ENCODE data around the gene MAPK8. TPM values are rescaled to one million over a fixed set of nuclear protein-coding genes. Genes with fewer than 3 reads are reported as not detected.
"Not testable (repeated sequence)": the region's sequence is repeated elsewhere in the genome, so short reads cannot be mapped to it uniquely, and the experiment has no call there.

The MAPK8 gene
- polyA plus RNA-seq, 2 donors = 14.5 to 16.1 TPM

DNA sequence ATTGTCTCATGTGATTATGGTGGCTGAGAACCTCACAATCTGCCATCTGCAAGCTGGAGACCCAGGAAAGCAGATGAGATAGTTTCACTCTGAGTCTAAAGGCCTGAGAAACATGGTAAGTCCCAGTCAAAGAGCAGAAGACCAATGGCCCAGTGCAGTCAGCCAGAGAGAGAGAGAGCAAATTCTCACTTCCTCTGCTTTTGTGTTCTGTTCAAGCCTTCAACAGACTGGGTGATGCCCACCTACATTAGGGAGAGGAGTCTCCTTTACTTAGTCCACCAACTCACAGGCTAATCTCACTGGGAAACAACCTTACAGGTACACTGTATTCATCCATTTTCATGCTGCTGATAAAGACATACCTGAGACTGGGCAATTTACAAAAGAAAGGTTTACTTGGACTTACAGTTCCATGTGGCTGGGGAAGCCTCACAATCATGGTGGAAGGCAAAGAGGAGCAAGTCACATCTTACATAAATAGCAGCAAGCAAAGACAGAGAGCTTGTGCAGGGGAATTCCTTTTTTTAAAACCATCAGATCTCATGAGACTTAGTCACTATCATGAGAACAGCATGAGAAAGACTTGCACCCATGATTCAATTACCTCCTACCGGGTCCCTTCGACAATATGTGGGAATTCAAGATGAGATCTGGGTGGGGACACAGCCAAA is 27.3 kb upstream of the MAPK8 start:
- Histone ChIP-seq H3K36me3 (ENCODE audit: control insufficient read depth in 2 of 2, insufficient read depth in 2 of 2, low read length in 1 of 2) (no peaks in the 10 kb centered on the region), H3K9me3 (ENCODE audit: control insufficient read depth in 2 of 2, insufficient read depth in 1 of 2, low read depth in 1 of 2, low read length in 1 of 2) (peaks cover 0 to 4% of the 10 kb centered on the region in 2 donors), H3K27me3 (ENCODE audit: control insufficient read depth in 1 of 2, insufficient read depth in 2 of 2, low read length in 2 of 2) (no peaks in the 10 kb centered on the region), H3K27ac (ENCODE audit: low read depth in 2 of 2, low read length in 1 of 2) (no peak overlapping the region), H3K4me1 (ENCODE audit: control insufficient read depth in 2 of 2, insufficient read depth in 2 of 2, low read length in 1 of 2) (no peaks in the 10 kb centered on the region), H3K4me3 (ENCODE audit: low read depth in 1 of 2, low read length in 2 of 2) (no peak overlapping the region)
- WGBS, 2 donors = 83 to 90% methylated on average over 2 of the region's 2 CpGs

DNA sequence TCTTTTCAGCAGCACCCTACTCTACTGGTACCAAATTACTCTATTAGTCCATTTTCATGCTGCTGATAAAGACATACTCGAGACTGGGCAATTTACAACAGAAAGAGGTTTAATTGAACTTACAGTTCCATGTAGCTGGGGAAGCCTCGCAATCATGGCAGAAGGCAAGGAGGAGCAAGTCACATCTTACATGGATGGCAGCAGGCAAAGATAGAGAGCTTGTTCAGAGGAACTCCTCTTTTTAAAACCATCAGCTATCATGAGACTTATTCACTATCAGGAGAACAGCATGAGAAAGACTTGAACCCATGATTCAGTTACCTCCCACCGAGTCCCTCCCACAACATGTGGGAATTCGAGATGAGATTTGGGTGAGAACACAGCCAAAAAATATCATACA is 24.8 kb upstream of the MAPK8 start:
- WGBS, 2 donors = 68 to 77% methylated on average over 4 of the region's 4 CpGs
- H3K27me3 ChIP-seq (ENCODE audit: control insufficient read depth in 1 of 2, insufficient read depth in 2 of 2, low read length in 2 of 2); H3K36me3 ChIP-seq (ENCODE audit: control insufficient read depth in 2 of 2, insufficient read depth in 2 of 2, low read length in 1 of 2); H3K4me1 ChIP-seq (ENCODE audit: control insufficient read depth in 2 of 2, insufficient read depth in 2 of 2, low read length in 1 of 2); H3K27ac ChIP-seq (ENCODE audit: low read depth in 2 of 2, low read length in 1 of 2); H3K4me3 ChIP-seq (ENCODE audit: low read depth in 1 of 2, low read length in 2 of 2); H3K9me3 ChIP-seq (ENCODE audit: control insufficient read depth in 2 of 2, insufficient read depth in 1 of 2, low read depth in 1 of 2, low read length in 1 of 2): not testable (repeated sequence)

- Histone ChIP-seq H3K27ac (ENCODE audit: low read depth in 2 of 2, low read length in 1 of 2) (no peak overlapping the region), H3K4me3 (ENCODE audit: low read depth in 1 of 2, low read length in 2 of 2) (no peak overlapping the region), H3K27me3 (ENCODE audit: control insufficient read depth in 1 of 2, insufficient read depth in 2 of 2, low read length in 2 of 2) (no peaks in the 10 kb centered on the region), H3K4me1 (ENCODE audit: control insufficient read depth in 2 of 2, insufficient read depth in 2 of 2, low read length in 1 of 2) (peaks cover 0 to 5% of the 10 kb centered on the region in 2 donors), H3K36me3 (ENCODE audit: control insufficient read depth in 2 of 2, insufficient read depth in 2 of 2, low read length in 1 of 2) (no peaks in the 10 kb centered on the region), H3K9me3 (ENCODE audit: control insufficient read depth in 2 of 2, insufficient read depth in 1 of 2, low read depth in 1 of 2, low read length in 1 of 2) (peaks cover 0 to 10% of the 10 kb centered on the region in 2 donors)
These were observed 23.6 kb upstream of the MAPK8 start for GRCh38 chr10:48282829-48283228.

- Histone ChIP-seq H3K9me3 (ENCODE audit: control insufficient read depth in 2 of 2, insufficient read depth in 1 of 2, low read depth in 1 of 2, low read length in 1 of 2) (peaks cover 0 to 10% of the 10 kb centered on the region in 2 donors), H3K27ac (ENCODE audit: low read depth in 2 of 2, low read length in 1 of 2) (no peak overlapping the region), H3K4me1 (ENCODE audit: control insufficient read depth in 2 of 2, insufficient read depth in 2 of 2, low read length in 1 of 2) (peaks cover 6 to 12% of the 10 kb centered on the region in 2 donors), H3K27me3 (ENCODE audit: control insufficient read depth in 1 of 2, insufficient read depth in 2 of 2, low read length in 2 of 2) (no peaks in the 10 kb centered on the region), H3K36me3 (ENCODE audit: control insufficient read depth in 2 of 2, insufficient read depth in 2 of 2, low read length in 1 of 2) (no peaks in the 10 kb centered on the region), H3K4me3 (ENCODE audit: low read depth in 1 of 2, low read length in 2 of 2) (no peak overlapping the region)
- 78 to 86% methylated on average over 2 of the region's 2 CpGs for WGBS, 2 donors
These were observed 22.4 kb upstream of the MAPK8 start for GRCh38 chr10:48284002-48284546.

DNA sequence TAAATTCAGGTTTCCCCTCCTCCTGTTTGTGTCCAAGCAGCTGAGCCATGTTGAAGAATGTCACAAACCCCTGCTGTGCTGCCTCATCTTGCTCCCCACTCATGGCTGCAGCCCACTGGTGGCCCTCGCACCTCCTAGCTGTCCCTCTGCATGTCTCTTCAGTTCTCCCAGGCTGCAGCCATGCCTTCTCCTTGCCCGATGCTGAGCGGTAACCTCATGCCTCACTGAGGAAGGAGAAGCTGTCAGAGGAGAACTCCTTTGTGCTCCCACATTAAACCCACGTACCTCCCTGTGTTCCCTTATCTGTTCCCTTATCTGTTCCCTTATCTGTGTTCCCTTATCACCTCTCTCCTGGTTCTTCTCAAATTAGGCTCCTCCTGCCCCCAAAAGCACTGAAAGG is 21.7 kb upstream of the MAPK8 start:
- Histone ChIP-seq H3K4me3 (ENCODE audit: low read depth in 1 of 2, low read length in 2 of 2) (no peak overlapping the region), H3K4me1 (ENCODE audit: control insufficient read depth in 2 of 2, insufficient read depth in 2 of 2, low read length in 1 of 2) (peaks cover 6 to 12% of the 10 kb centered on the region in 2 donors), H3K36me3 (ENCODE audit: control insufficient read depth in 2 of 2, insufficient read depth in 2 of 2, low read length in 1 of 2) (no peaks in the 10 kb centered on the region), H3K27me3 (ENCODE audit: control insufficient read depth in 1 of 2, insufficient read depth in 2 of 2, low read length in 2 of 2) (no peaks in the 10 kb centered on the region), H3K27ac (ENCODE audit: low read depth in 2 of 2, low read length in 1 of 2) (no peak overlapping the region), H3K9me3 (ENCODE audit: control insufficient read depth in 2 of 2, insufficient read depth in 1 of 2, low read depth in 1 of 2, low read length in 1 of 2) (peaks cover 0 to 10% of the 10 kb centered on the region in 2 donors)
- WGBS, 2 donors = 47 to 72% methylated on average over 4 of the region's 4 CpGs

GRCh38 chr10:48285710-48286109 is 20.8 kb upstream of the MAPK8 start:
- Histone ChIP-seq H3K4me3 (ENCODE audit: low read depth in 1 of 2, low read length in 2 of 2) (no peak overlapping the region), H3K9me3 (ENCODE audit: control insufficient read depth in 2 of 2, insufficient read depth in 1 of 2, low read depth in 1 of 2, low read length in 1 of 2) (peaks cover 0 to 10% of the 10 kb centered on the region in 2 donors), H3K27me3 (ENCODE audit: control insufficient read depth in 1 of 2, insufficient read depth in 2 of 2, low read length in 2 of 2) (no peaks in the 10 kb centered on the region), H3K36me3 (ENCODE audit: control insufficient read depth in 2 of 2, insufficient read depth in 2 of 2, low read length in 1 of 2) (no peaks in the 10 kb centered on the region), H3K4me1 (ENCODE audit: control insufficient read depth in 2 of 2, insufficient read depth in 2 of 2, low read length in 1 of 2) (peaks cover 6 to 12% of the 10 kb centered on the region in 2 donors), H3K27ac (ENCODE audit: low read depth in 2 of 2, low read length in 1 of 2) (no peak overlapping the region)
- 67 to 69% methylated on average over 5 of the region's 5 CpGs for WGBS, 2 donors

DNA sequence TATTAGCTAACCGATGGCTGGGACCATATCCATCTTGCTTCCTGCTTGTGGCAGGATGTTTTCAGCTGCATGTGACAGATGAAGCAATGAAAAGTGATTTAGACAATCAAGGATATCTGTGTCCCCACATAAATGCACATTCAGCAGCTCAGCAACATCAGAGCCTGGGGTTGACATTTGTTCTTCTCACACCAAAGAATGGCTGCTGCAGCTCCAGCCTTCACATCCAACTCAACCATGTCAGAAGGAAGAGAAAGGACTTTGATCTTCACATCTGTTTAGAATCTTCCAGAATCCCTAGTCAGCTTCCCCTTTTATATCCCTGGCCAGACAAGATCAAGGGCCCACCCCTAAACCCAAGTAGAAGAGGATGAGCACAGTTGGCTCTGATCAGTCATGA is 20.1 kb upstream of the MAPK8 start:
- 83 to 88% methylated on average over 1 of the region's 1 CpG for WGBS, 2 donors

DNA sequence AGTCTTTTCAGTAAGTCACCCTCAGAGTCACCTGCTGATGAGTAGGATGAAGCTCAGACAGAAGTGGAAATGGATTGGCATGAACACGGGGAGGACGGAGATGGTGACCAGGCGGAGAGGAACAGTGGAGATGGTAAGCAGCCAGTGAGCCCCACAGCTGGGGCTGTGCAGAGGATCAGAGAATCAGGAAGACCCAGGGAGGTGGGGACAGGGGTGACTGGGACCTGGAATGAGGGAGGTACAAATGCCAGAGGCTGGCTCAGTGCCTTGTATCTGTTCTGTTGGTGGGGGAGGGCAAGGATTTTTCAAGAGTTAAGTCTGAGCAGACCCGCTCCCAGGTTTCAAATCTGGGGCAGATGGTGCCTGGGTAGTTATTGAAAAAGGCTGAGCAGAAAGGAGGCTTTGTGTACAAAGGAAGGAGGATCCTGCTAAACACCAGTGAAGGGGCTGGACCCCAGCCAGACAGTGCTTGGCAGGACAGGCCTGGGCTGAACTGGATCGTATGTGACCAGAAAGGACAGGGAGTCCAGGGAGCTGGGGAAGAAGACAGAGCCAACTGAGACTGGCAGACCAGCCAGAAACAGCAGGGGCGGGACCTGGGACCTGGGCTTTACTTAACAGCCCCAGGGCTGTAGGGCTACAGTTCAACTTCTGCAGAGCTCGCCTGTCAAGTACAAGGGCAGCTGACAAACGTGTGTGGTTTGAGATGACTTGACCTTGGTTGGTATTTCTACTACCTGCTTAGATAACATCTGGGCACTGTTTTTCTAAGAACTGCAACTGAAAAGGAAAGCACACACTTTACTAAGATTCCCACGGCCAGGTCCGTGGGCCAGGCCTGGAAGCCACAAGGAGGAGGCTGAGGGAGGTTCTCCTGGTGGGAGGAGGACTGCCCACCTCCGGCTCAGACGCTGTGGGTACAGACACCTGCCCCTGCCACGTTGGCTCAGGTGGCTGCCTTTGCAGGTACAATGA is 18.8 kb upstream of the MAPK8 start:
- no peak overlapping the region for H3K27ac ChIP-seq (ENCODE audit: low read depth in 2 of 2, low read length in 1 of 2)
- peaks cover 6 to 12% of the 10 kb centered on the region in 2 donors for H3K4me1 ChIP-seq (ENCODE audit: control insufficient read depth in 2 of 2, insufficient read depth in 2 of 2, low read length in 1 of 2)
- peaks cover 0 to 10% of the 10 kb centered on the region in 2 donors for H3K9me3 ChIP-seq (ENCODE audit: control insufficient read depth in 2 of 2, insufficient read depth in 1 of 2, low read depth in 1 of 2, low read length in 1 of 2)
- no peaks in the 10 kb centered on the region for H3K36me3 ChIP-seq (ENCODE audit: control insufficient read depth in 2 of 2, insufficient read depth in 2 of 2, low read length in 1 of 2)
- 50 to 53% methylated on average over 13 of the region's 13 CpGs for WGBS, 2 donors
- no peaks in the 10 kb centered on the region for H3K27me3 ChIP-seq (ENCODE audit: control insufficient read depth in 1 of 2, insufficient read depth in 2 of 2, low read length in 2 of 2)
- no peak overlapping the region for H3K4me3 ChIP-seq (ENCODE audit: low read depth in 1 of 2, low read length in 2 of 2)

More for the DNA sequence above, 20.1 kb upstream of the MAPK8 start:
- Histone ChIP-seq H3K27me3 (ENCODE audit: control insufficient read depth in 1 of 2, insufficient read depth in 2 of 2, low read length in 2 of 2) (no peaks in the 10 kb centered on the region), H3K9me3 (ENCODE audit: control insufficient read depth in 2 of 2, insufficient read depth in 1 of 2, low read depth in 1 of 2, low read length in 1 of 2) (peaks cover 0 to 10% of the 10 kb centered on the region in 2 donors), H3K27ac (ENCODE audit: low read depth in 2 of 2, low read length in 1 of 2) (no peak overlapping the region), H3K4me3 (ENCODE audit: low read depth in 1 of 2, low read length in 2 of 2) (no peak overlapping the region), H3K36me3 (ENCODE audit: control insufficient read depth in 2 of 2, insufficient read depth in 2 of 2, low read length in 1 of 2) (no peaks in the 10 kb centered on the region), H3K4me1 (ENCODE audit: control insufficient read depth in 2 of 2, insufficient read depth in 2 of 2, low read length in 1 of 2) (peaks cover 6 to 12% of the 10 kb centered on the region in 2 donors)

- 85 to 86% methylated on average over 7 of the region's 7 CpGs for WGBS, 2 donors
- Histone ChIP-seq H3K9me3 (ENCODE audit: control insufficient read depth in 2 of 2, insufficient read depth in 1 of 2, low read depth in 1 of 2, low read length in 1 of 2) (peaks cover 0 to 10% of the 10 kb centered on the region in 2 donors), H3K36me3 (ENCODE audit: control insufficient read depth in 2 of 2, insufficient read depth in 2 of 2, low read length in 1 of 2) (no peaks in the 10 kb centered on the region), H3K27me3 (ENCODE audit: control insufficient read depth in 1 of 2, insufficient read depth in 2 of 2, low read length in 2 of 2) (no peaks in the 10 kb centered on the region), H3K4me1 (ENCODE audit: control insufficient read depth in 2 of 2, insufficient read depth in 2 of 2, low read length in 1 of 2) (peaks cover 6 to 12% of the 10 kb centered on the region in 2 donors), H3K4me3 (ENCODE audit: low read depth in 1 of 2, low read length in 2 of 2) (no peak overlapping the region), H3K27ac (ENCODE audit: low read depth in 2 of 2, low read length in 1 of 2) (no peak overlapping the region)
These were observed 17.8 kb upstream of the MAPK8 start for GRCh38 chr10:48288661-48289060.

Data from esophagus (tissue), 2 donors.